ENCODE measurements around the gene LCP2. TPM values are rescaled to one million over a fixed set of nuclear protein-coding genes. Genes with fewer than 3 reads are reported as not detected.
A peak's percentile ranks its signal among the peaks of the same experiment; 100 is the strongest.

Gene LCP2
- total RNA-seq, 4 donors from 2014 or later, result 3.9 to 17.9 (median 12.6) TPM

DNA sequence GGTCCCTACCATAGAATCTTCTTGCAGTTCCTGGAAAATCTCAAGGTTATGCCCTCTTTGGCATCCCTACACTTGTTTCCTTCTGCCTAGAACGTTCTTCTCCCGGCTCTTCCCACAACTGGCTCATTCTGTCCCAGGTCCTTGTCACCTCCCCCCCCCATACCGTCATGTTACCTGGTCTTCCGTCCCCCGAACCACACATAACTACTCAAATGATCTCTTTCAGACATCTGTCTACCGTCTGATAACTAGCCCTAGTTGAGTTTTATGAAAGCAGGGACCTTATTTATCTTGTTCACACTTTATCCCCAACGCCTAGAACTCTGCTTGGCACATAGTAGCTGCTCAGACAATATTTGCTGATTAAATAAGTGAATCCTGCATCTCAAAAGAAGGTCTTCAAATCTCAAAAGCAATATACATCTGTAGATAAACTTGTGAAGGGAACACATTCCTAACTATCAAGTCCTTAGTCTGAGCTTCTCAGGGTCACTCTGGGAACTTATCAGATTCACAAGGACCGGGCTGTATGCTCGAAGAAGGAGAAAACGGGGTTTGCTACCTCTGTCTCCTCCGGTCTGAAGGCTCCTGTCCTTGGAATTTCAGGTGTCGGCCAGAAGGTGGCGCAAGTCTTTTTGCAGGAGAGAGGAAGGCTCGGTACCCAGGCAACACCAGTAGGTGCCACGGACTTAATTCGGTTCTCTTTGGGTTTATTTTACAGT lies 30.0 kb downstream of the LCP2 start:
- peak overlapping the region in 3 of 4 donors; percentile 45 to 61 (median 57) for H3K27ac ChIP-seq
- H3K36me3 ChIP-seq, result no peaks in the 10 kb centered on the region
- H3K9me3 ChIP-seq, result no peaks in the 10 kb centered on the region

DNA sequence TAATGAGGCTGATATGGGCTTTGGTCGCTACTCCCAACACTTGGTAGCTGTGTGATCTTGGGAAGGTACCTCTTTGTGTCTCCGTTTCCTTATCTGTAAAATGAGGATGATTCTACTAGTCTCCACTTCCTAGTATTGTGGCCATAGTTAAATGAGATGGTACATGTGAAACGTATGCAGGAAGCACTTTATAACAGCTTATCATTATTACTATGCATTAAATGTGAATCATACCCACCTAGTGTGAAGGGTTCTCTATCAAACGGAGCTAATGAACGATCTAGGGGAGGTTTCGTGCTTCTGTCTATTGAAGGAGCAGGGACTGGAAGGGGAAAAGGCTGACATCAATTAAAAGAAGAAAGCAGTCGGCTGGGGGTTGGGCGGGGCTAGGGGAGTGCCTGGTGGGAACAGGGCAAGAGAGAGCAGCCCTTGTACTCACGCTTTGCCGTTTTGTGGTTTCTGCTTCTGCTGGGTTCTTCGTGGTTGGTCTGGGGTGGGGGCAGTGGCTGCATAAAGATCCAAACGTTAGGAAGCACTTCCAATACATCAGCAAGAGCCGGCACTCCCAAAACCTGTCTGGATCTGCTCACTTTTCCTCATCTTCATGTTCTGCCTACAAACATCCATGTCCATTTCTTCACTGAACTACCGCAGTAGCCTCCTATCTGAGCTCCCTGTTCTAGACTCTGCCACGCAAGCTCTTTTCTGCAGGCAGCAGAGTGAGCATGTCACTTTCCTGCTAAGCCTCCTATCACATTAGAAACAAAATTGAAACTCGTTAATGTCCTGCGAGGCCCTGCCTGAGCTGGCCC lies 30.8 kb downstream of the LCP2 start:
- H3K27ac ChIP-seq, result peak overlapping the region in 2 of 4 donors; percentile 6 to 61
- peaks cover 0 to 26% (median 2%) of the 10 kb centered on the region in 4 donors for H3K27me3 ChIP-seq
- 54 to 62% methylated on average over 13 to 17 of the region's 17 CpGs for WGBS, 2 donors
- H3K4me1 ChIP-seq, result peaks cover 14 to 41% (median 15%) of the 10 kb centered on the region in 3 donors
- no peak for TF ChIP-seq POLR2A (IDR thresholded peaks at IDR 0.05)
- TF ChIP-seq, protein P1, sequence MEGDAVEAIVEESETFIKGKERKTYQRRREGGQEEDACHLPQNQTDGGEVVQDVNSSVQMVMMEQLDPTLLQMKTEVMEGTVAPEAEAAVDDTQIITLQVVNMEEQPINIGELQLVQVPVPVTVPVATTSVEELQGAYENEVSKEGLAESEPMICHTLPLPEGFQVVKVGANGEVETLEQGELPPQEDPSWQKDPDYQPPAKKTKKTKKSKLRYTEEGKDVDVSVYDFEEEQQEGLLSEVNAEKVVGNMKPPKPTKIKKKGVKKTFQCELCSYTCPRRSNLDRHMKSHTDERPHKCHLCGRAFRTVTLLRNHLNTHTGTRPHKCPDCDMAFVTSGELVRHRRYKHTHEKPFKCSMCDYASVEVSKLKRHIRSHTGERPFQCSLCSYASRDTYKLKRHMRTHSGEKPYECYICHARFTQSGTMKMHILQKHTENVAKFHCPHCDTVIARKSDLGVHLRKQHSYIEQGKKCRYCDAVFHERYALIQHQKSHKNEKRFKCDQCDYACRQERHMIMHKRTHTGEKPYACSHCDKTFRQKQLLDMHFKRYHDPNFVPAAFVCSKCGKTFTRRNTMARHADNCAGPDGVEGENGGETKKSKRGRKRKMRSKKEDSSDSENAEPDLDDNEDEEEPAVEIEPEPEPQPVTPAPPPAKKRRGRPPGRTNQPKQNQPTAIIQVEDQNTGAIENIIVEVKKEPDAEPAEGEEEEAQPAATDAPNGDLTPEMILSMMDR (IDR thresholded peaks at IDR 0.05), result no peak
- no peak overlapping the region for H3K4me3 ChIP-seq
- H3K36me3 ChIP-seq, result no peaks in the 10 kb centered on the region
- DNase-seq, result no peak
- intact Hi-C loops (cut with DNase I), result loop anchor here (10.0 kb wide), 1 partner anchor 148 kb away; no protein-coding TSS in a partner anchor
- H3K9me3 ChIP-seq, result no peaks in the 10 kb centered on the region

More for the DNA sequence above, 30.0 kb downstream of the LCP2 start:
- 24 to 30% methylated on average over 16 of the region's 16 CpGs for WGBS, 2 donors
- Histone ChIP-seq H3K4me3 (peak overlapping the region in 1 of 4 donors; percentile 24), H3K4me1 (peaks cover 14 to 41% (median 15%) of the 10 kb centered on the region in 3 donors), H3K27me3 (peaks cover 0 to 23% (median 2%) of the 10 kb centered on the region in 4 donors)
- TF ChIP-seq, protein P1 (IDR thresholded peaks at IDR 0.05), result peak; percentile 68 to 79 (median 78)
- TF ChIP-seq POLR2A (IDR thresholded peaks at IDR 0.05), result no peak
- DNase-seq, result no peak
- intact Hi-C loops (cut with DNase I), result loop anchor here (10.0 kb wide), 1 partner anchor 147 kb away; no protein-coding TSS in a partner anchor

DNA sequence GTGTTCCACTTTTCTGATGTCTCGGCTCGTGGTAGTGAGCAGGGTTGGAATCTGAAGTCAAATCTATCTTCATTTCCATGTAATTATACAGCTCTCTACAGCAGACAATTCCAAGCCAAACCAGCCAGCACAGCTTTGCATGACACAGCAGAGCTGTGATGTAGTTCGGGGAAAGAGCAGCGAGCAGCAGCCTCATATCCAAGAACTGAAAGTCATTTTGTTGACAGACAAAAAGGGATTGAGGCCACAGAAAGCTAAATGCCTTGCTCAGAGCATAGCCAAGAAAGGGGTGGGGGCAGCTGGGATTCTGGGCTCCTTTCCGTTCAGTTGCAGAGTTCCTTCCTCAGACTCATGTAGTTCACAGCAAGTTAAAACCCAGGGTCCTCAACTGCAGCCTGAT lies 32.1 kb downstream of the LCP2 start:
- intact Hi-C loops (cut with DNase I), result loop anchor here (10.0 kb wide), 1 partner anchor 149 kb away; no protein-coding TSS in a partner anchor
- H3K27ac ChIP-seq, result peak overlapping the region in 3 of 4 donors; percentile 23 to 37 (median 36)

DNA sequence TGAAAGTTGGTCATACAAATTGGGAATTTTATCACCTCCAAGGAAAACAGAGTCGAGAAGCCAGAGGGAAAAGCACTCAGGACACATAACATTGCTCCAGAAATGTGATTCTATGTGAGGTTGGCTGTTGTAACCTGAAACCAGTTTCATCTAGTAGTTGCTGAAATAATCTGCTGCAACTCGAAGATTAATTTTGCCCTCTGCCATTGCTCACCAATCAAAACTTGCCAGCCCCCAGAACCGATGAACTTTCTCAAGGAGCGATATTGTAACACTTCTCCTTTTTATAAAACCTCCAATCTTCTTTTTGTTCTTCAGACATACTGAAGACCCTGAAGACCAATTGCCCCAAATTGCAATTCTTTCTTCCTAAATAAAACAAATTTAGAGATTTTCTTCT lies 33.7 kb downstream of the LCP2 start:
- intact Hi-C loops (cut with DNase I), result loop anchor here (10.0 kb wide), 1 partner anchor 151 kb away; no protein-coding TSS in a partner anchor
- peaks cover 8 to 33% (median 11%) of the 10 kb centered on the region in 3 donors for H3K4me1 ChIP-seq
- H3K4me3 ChIP-seq, result no peak overlapping the region
- peaks cover 0 to 39% (median 2%) of the 10 kb centered on the region in 4 donors for H3K27me3 ChIP-seq
- peaks cover 0 to 9% (median 0%) of the 10 kb centered on the region in 3 donors for H3K36me3 ChIP-seq
- no peak for TF ChIP-seq POLR2A (IDR thresholded peaks at IDR 0.05)
- TF ChIP-seq, protein P1 (IDR thresholded peaks at IDR 0.05), result no peak
- H3K9me3 ChIP-seq, result no peaks in the 10 kb centered on the region
- WGBS, 2 donors, result 76 to 87% methylated on average over 4 of the region's 4 CpGs
- no peak overlapping the region for H3K27ac ChIP-seq
- no peak for DNase-seq

More for the DNA sequence above, 32.1 kb downstream of the LCP2 start:
- 31% methylated on average over 5 of the region's 5 CpGs for WGBS, 2 donors
- TF ChIP-seq POLR2A (IDR thresholded peaks at IDR 0.05), result no peak
- TF ChIP-seq, protein P1 (IDR thresholded peaks at IDR 0.05), result no peak
- peaks cover 0 to 32% (median 2%) of the 10 kb centered on the region in 4 donors for H3K27me3 ChIP-seq
- H3K9me3 ChIP-seq, result no peaks in the 10 kb centered on the region
- peaks cover 0 to 2% (median 0%) of the 10 kb centered on the region in 3 donors for H3K36me3 ChIP-seq
- DNase-seq, result no peak
- H3K4me3 ChIP-seq, result no peak overlapping the region
- peaks cover 14 to 41% (median 15%) of the 10 kb centered on the region in 3 donors for H3K4me1 ChIP-seq

All from esophagus squamous epithelium (tissue), 5 donors.